Left ventricle myocardium inferior (tissue), 1 donor: ENCODE results near the gene ALAS1. TPM values are rescaled to one million over a fixed set of nuclear protein-coding genes. Genes with fewer than 3 reads are reported as not detected.

Experiments used
- DNase-seq: peaks from one replicate; pipeline ENCODE4 v3.0.0-alpha.2; 2020
- H3K27ac ChIP-seq: fragments of 200-600 bp; replicated peaks from 2 replicates; pipeline ENCODE4 v1.8.0; 2021
- H3K27me3 ChIP-seq: fragments of 200-600 bp; 2 replicates; pipeline ENCODE4 v1.8.0; 2021; ENCODE audit warnings: low read depth
- H3K36me3 ChIP-seq: fragments of 200-600 bp; 2 replicates; pipeline ENCODE4 v1.8.0; 2021
- H3K4me1 ChIP-seq: fragments of 200-600 bp; 2 replicates; pipeline ENCODE4 v1.8.0; 2021
- H3K4me3 ChIP-seq: fragments of 200-600 bp; 2 replicates; pipeline ENCODE4 v1.8.0; 2021; ENCODE audit warnings: mild to moderate bottlenecking, moderate library complexity
- H3K9me3 ChIP-seq: fragments of 200-600 bp; replicated peaks from 2 replicates; pipeline ENCODE4 v1.8.0; 2021
- CTCF ChIP-seq: fragments of 200-600 bp; IDR thresholded peaks from 2 replicates; pipeline ENCODE4 v1.8.0; 2021; ENCODE audit warnings: antibody characterized with exemption, mild to moderate bottlenecking, borderline replicate concordance
- intact Hi-C: fragments of 100-400 bp; cut with micrococcal nuclease; formaldehyde crosslinking; loops from one replicate; pipeline ENCODE4 v1.11.0; 2022
- total RNA-seq: library from RNA; stranded (reverse); fragmentation: NEBNext Ultra II Directional; extraction: Animal tissue kit (Norgen Biotek cat#: 25700); gene quantifications from one replicate; pipeline ENCODE4 v1.2.1, GENCODE V29; 2021
- donor health status: DM: no; HTN: yes; CAD: no; lungs with severe emphysema.

Gene ALAS1
- total RNA-seq, 1 donor from 2014 or later: 180 TPM

DNA sequence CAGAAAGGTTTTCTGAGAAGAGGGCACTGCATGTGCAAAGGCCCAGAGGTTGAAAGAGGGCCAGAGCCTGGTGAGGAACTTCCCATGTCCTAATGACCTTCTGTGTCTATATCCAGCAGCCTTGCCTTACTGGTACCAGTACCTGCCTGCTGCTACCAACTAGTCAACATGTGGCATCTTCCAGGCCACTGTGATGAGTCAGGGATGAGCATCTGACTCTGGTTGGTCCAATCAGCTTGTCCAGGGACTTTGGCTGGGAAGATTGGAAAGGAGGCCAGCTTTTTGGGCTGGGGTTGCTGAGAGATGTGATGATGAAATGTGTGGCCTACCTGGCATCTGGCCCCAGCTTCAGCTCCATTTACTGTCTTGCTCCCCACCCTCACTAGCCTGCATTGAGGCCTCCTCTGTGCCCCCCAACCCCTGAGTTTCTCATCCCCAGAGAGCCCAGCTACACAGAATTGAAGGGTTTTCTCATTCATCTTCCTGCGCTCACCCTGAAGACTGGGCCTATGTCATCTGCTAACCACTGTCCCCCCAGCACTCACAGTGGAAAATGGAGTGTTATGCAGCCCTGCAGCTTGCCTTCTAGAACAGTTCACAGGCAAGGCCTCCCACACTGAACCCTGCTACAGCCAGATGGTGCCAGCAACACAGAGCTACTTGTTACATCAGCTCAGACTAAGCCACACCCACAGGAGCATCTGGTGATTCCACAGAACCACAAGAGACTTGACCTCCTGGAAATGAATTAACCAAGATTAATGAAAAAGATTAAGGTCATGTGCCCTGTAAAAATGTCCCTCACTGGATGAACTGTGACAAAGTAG, 42.3 kb downstream of the ALAS1 start:
- no peaks in the 10 kb centered on the region for H3K36me3 ChIP-seq
- peak overlapping the region; percentile 91 for H3K4me3 ChIP-seq
- intact Hi-C loops: no loop called here
- peaks cover 65% of the 10 kb centered on the region for H3K4me1 ChIP-seq
- peak overlapping the region; percentile 94 for H3K27ac ChIP-seq
- H3K9me3 ChIP-seq: no peaks in the 10 kb centered on the region
- peak; percentile 31 for DNase-seq
- TF ChIP-seq CTCF: no peak
- H3K27me3 ChIP-seq: no peaks in the 10 kb centered on the region

GRCh38 chr3:52240886-52241370, 43.0 kb downstream of the ALAS1 start:
- no peak for DNase-seq
- H3K27me3 ChIP-seq: no peaks in the 10 kb centered on the region
- H3K4me1 ChIP-seq: peaks cover 62% of the 10 kb centered on the region
- intact Hi-C loops: no loop called here
- H3K4me3 ChIP-seq: no peak overlapping the region
- H3K36me3 ChIP-seq: no peaks in the 10 kb centered on the region
- H3K9me3 ChIP-seq: no peaks in the 10 kb centered on the region
- H3K27ac ChIP-seq: peak overlapping the region; percentile 94
- no peak for TF ChIP-seq CTCF

DNA sequence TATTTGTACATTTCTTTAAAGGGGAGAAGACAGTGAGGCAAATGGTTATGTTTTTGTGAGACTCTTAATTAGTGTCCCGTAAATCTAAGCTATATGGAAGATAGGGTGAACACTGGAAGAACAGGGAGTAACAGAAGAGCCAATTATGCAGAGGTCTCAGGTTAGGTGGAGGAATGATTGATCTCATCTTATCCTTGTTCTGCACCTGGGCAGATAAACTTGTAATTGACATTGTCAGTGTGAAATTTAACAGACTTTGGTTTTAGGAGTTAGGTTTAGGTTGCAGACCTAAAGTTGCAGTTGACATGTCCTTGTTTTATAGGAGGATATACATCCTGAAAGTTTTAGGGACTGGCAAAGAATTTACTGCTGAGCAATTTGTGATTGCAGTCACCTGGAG, 44.1 kb downstream of the ALAS1 start:
- TF ChIP-seq CTCF: no peak
- intact Hi-C loops: no loop called here
- no peaks in the 10 kb centered on the region for H3K9me3 ChIP-seq
- DNase-seq: no peak
- H3K4me3 ChIP-seq: no peak overlapping the region
- H3K27ac ChIP-seq: no peak overlapping the region
- H3K27me3 ChIP-seq: no peaks in the 10 kb centered on the region
- peaks cover 62% of the 10 kb centered on the region for H3K4me1 ChIP-seq
- H3K36me3 ChIP-seq: no peaks in the 10 kb centered on the region

- Histone ChIP-seq H3K4me3 (no peak overlapping the region), H3K27ac (peak overlapping the region; percentile 88), H3K36me3 (peaks cover 6% of the 10 kb centered on the region), H3K9me3 (no peaks in the 10 kb centered on the region), H3K4me1 (peaks cover 53% of the 10 kb centered on the region), H3K27me3 (no peaks in the 10 kb centered on the region)
- DNase-seq: peak; percentile 33
- intact Hi-C loops: no loop called here
- TF ChIP-seq CTCF: no peak
These were observed 46.0 kb downstream of the ALAS1 start for GRCh38 chr3:52243791-52244628.

- H3K9me3 ChIP-seq: no peaks in the 10 kb centered on the region
These were observed 47.6 kb downstream of the ALAS1 start, which contains the start of gene PPM1M for GRCh38 chr3:52245322-52246263. Gene PPM1M, plus strand, starts transcription at chr3:52245759. Its CDS starts 66 bp downstream, at chr3:52245825.

More at GRCh38 chr3:52245322-52246263, 47.6 kb downstream of the ALAS1 start, which contains the start of gene PPM1M:
- Histone ChIP-seq H3K4me1 (peaks cover 43% of the 10 kb centered on the region), H3K27me3 (no peaks in the 10 kb centered on the region), H3K27ac (peak within 1 kb of the TSS; percentile 88), H3K4me3 (peak within 1 kb of the TSS; percentile 70), H3K36me3 (peaks cover 15% of the 10 kb centered on the region)
- no peak for TF ChIP-seq CTCF
- peak; percentile 58 for DNase-seq
- intact Hi-C loops: no loop called here
